ENCODE results near the gene WNT4.
"Not testable (repeated sequence)": the region's sequence is repeated elsewhere in the genome, so short reads cannot be mapped to it uniquely, and the experiment has no call there.

Gene WNT4

GRCh38 chr1:22107126-22107525 is 35.8 kb downstream of the WNT4 start:
- no peak for DNase-seq

GRCh38 chr1:22105611-22106207 is 37.2 kb downstream of the WNT4 start:
- peak; percentile 81 for DNase-seq

GRCh38 chr1:22104865-22105437 is 37.9 kb downstream of the WNT4 start:
- DNase-seq, result no peak

- DNase-seq, result no peak
Observed at GRCh38 chr1:22104094-22104493, 38.8 kb downstream of the WNT4 start.

- no peak for DNase-seq
Observed at GRCh38 chr1:22102746-22103145, 40.2 kb downstream of the WNT4 start.

- DNase-seq, result no peak
Observed at GRCh38 chr1:22101995-22102394, 40.9 kb downstream of the WNT4 start.

- DNase-seq, result no peak
Observed at GRCh38 chr1:22101199-22101598, 41.7 kb downstream of the WNT4 start.

- DNase-seq, result no peak
Observed at GRCh38 chr1:22100168-22100567, 42.7 kb downstream of the WNT4 start.

- DNase-seq, result no peak
Observed at GRCh38 chr1:22098752-22099151, 44.1 kb downstream of the WNT4 start.

GRCh38 chr1:22096463-22096862 is 46.4 kb downstream of the WNT4 start:
- no peak for DNase-seq

- no peak for DNase-seq
Observed at GRCh38 chr1:22096036-22096435, 46.9 kb downstream of the WNT4 start.

- no peak for DNase-seq
Observed at GRCh38 chr1:22093513-22093912, 49.4 kb downstream of the WNT4 start.

- not testable (repeated sequence) for DNase-seq
Observed at GRCh38 chr1:22092026-22092768, 50.7 kb downstream of the WNT4 start.

- no peak for DNase-seq
Observed at GRCh38 chr1:22090867-22091266, 52.0 kb downstream of the WNT4 start.

GRCh38 chr1:22089787-22090186 is 53.1 kb downstream of the WNT4 start:
- DNase-seq, result peak; percentile 57

GRCh38 chr1:22089134-22089571 is 53.7 kb downstream of the WNT4 start:
- DNase-seq, result no peak

- no peak for DNase-seq
Observed at GRCh38 chr1:22088331-22088730, 54.6 kb downstream of the WNT4 start.

GRCh38 chr1:22080191-22080590 is 62.7 kb downstream of the WNT4 start:
- no peak for DNase-seq

GRCh38 chr1:22078133-22078532 is 64.8 kb downstream of the WNT4 start:
- DNase-seq, result no peak

GRCh38 chr1:22077728-22078127 is 65.2 kb downstream of the WNT4 start:
- no peak for DNase-seq

- DNase-seq, result no peak
Observed at GRCh38 chr1:22076346-22076745, 66.6 kb downstream of the WNT4 start.

- DNase-seq, result no peak
Observed at GRCh38 chr1:22075718-22076117, 67.2 kb downstream of the WNT4 start.

GRCh38 chr1:22074803-22075202 is 68.1 kb downstream of the WNT4 start:
- no peak for DNase-seq

- no peak for DNase-seq
Observed at GRCh38 chr1:22071511-22071910, 71.4 kb downstream of the WNT4 start.
